BJ (cell line): ENCODE data around the gene LRRC31. TPM values are rescaled to one million over a fixed set of nuclear protein-coding genes. Genes with fewer than 3 reads are reported as not detected.

Experiments
- CTCF ChIA-PET: fragments of 350-600 bp; formaldehyde crosslinking; extraction: SDS; loops from one replicate; lab custom pipeline; 2021; ENCODE audit warnings: antibody characterized with exemption, inconsistent platforms; lab: Yijun Ruan, JAX
- POLR2A ChIA-PET: fragments of 300-600 bp; sonication (Branson Sonifier 250); formaldehyde crosslinking; extraction: SDS; loops from one replicate; lab custom pipeline; 2021; ENCODE audit warnings: antibody characterized with exemption; lab: Charles Lee
- DNase-seq: peaks from one replicate; pipeline ENCODE4 v3.0.0-alpha.2; 2011; ENCODE audit warnings: low read depth
- H3K27me3 ChIP-seq: 2 replicates; pipeline ENCODE4 v1.6.0; 2011; ENCODE audit warnings: low read length; ENCODE audit not compliant: control insufficient read depth, insufficient read depth
- H3K36me3 ChIP-seq: 2 replicates; pipeline ENCODE4 v1.5.1; 2011; ENCODE audit warnings: low read length; ENCODE audit not compliant: control insufficient read depth, insufficient read depth
- H3K4me3 ChIP-seq: 2 replicates; pipeline ENCODE4 v1.5.1; 2011; ENCODE audit warnings: low read depth, mild to moderate bottlenecking, control low read depth, low read length
- CTCF ChIP-seq: IDR thresholded peaks from 2 replicates; pipeline ENCODE4 v1.5.1; 2011; ENCODE audit warnings: low read depth, mild to moderate bottlenecking, control low read depth, inconsistent platforms, low read length, moderate library complexity; ENCODE audit not compliant: insufficient read depth
- polyA plus RNA-seq: library from polyadenylated mRNA; depleted of rRNA; stranded (reverse); fragments of >200 nt; gene quantifications from 2 replicates; pipeline ENCODE4 v1.2.3, GENCODE V29; 2011

Gene LRRC31
- polyA plus RNA-seq, 1 experiment: not detected

GRCh38 chr3:169818316-169818715, 51.4 kb downstream of the LRRC31 start:
- DNase-seq: peak; percentile 5
- no peak for TF ChIP-seq CTCF
- Histone ChIP-seq H3K4me3 (no peak overlapping the region), H3K36me3 (no peaks in the 10 kb centered on the region), H3K27me3 (no peaks in the 10 kb centered on the region)
- CTCF ChIA-PET: interaction anchor here (0.7 kb wide), 1 partner anchor 1395 kb away, joined by 3 read pairs; no protein-coding TSS in a partner anchor
- POLR2A ChIA-PET: no interaction called here

- no peak for DNase-seq
- Histone ChIP-seq H3K36me3 (no peaks in the 10 kb centered on the region), H3K27me3 (no peaks in the 10 kb centered on the region), H3K4me3 (no peak overlapping the region)
- ChIA-PET CTCF (no interaction called here), POLR2A (no interaction called here)
- no peak for TF ChIP-seq CTCF
These were observed 54.1 kb downstream of the LRRC31 start for GRCh38 chr3:169815590-169816150.

GRCh38 chr3:169813757-169814517, 55.8 kb downstream of the LRRC31 start:
- Histone ChIP-seq H3K27me3 (no peaks in the 10 kb centered on the region), H3K36me3 (no peaks in the 10 kb centered on the region), H3K4me3 (no peak overlapping the region)
- POLR2A ChIA-PET: no interaction called here
- DNase-seq: no peak
- CTCF ChIA-PET: no interaction called here
- peak; percentile 40 for TF ChIP-seq CTCF

- POLR2A ChIA-PET: no interaction called here
- CTCF ChIA-PET: no interaction called here
- peak overlapping the region; percentile 48; the same call in 1 of the 2 replicates for H3K4me3 ChIP-seq
- no peaks in the 10 kb centered on the region for H3K36me3 ChIP-seq
- no peaks in the 10 kb centered on the region for H3K27me3 ChIP-seq
- DNase-seq: no peak
- TF ChIP-seq CTCF: no peak
These were observed 56.5 kb downstream of the LRRC31 start for GRCh38 chr3:169813278-169813677.

- no peaks in the 10 kb centered on the region for H3K27me3 ChIP-seq
- peak; percentile 20 for DNase-seq
- no peaks in the 10 kb centered on the region for H3K36me3 ChIP-seq
- H3K4me3 ChIP-seq: peak within 1 kb of the TSS; percentile 48
- no peak for TF ChIP-seq CTCF
- ChIA-PET POLR2A (interaction anchor here (0.6 kb wide), 1 partner anchor 28 kb away, joined by 5 read pairs; no protein-coding TSS in a partner anchor), CTCF (interaction anchor here (1.1 to 1.3 kb wide), 2 partner anchors 15 to 663 kb away, joined by 3 to 4 read pairs; no protein-coding TSS in a partner anchor)
These were observed 57.2 kb downstream of the LRRC31 start, which contains the start of the genes LRRC34 and LRRIQ4 for GRCh38 chr3:169812332-169813235. Gene LRRC34 (minus strand): TSS chr3:169812904. CDS start chr3:169812548, 356 bp downstream. Gene LRRIQ4 (plus strand): TSS chr3:169812870. CDS start chr3:169821922, 9,052 bp downstream.
